GM12801 (cell line): ENCODE measurements around the gene SLC38A3.

Experiments
- TF ChIP-seq, protein P1 (sequence below): IDR thresholded peaks from one replicate; pipeline ENCODE4 v1.5.1; 2011; ENCODE audit warnings: control low read depth; ENCODE audit not compliant: insufficient read length; ENCODE audit errors: extremely low read depth

Gene SLC38A3

DNA sequence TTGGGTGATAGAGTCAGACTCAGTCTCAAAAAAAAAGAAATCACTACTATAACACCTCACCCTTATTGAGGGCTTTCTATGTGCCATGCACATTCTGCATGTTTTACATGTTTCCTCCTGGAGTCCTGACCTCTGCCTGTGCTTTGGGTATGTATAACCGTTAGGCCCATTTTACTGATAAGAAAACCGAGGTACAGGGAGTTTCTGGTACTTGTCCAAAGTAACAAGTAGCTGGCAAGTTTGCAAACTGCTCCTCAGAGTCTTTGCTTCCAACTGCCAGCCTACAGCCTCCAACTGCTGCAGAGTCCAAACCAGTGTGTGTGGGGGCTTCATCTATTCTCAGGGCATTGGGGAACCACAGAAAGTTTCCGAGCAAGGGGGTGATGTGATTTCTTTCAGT lies 27.2 kb downstream of the SLC38A3 start:
- TF ChIP-seq, protein P1, sequence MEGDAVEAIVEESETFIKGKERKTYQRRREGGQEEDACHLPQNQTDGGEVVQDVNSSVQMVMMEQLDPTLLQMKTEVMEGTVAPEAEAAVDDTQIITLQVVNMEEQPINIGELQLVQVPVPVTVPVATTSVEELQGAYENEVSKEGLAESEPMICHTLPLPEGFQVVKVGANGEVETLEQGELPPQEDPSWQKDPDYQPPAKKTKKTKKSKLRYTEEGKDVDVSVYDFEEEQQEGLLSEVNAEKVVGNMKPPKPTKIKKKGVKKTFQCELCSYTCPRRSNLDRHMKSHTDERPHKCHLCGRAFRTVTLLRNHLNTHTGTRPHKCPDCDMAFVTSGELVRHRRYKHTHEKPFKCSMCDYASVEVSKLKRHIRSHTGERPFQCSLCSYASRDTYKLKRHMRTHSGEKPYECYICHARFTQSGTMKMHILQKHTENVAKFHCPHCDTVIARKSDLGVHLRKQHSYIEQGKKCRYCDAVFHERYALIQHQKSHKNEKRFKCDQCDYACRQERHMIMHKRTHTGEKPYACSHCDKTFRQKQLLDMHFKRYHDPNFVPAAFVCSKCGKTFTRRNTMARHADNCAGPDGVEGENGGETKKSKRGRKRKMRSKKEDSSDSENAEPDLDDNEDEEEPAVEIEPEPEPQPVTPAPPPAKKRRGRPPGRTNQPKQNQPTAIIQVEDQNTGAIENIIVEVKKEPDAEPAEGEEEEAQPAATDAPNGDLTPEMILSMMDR = no peak

DNA sequence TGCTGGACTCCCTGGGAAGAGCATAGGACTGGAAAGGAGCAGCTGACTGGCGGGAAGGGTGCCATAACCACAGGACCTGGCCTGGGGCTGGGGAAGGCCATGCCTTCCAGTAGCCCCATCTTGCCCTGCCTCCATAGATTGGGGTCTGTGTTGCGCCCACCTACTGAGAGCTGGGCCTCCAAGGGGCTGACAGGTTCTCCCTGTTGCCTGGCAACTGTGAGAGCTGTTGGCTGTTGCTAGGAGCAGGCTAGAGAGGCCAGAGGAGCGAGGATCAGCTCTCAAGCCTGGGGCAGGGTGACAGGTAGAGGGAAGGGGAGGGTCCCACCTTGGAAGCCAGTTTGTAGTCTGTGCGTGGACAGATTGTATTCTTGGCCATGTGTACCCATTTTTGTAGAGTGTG lies 28.1 kb downstream of the SLC38A3 start:
- TF ChIP-seq, protein P1 = no peak

DNA sequence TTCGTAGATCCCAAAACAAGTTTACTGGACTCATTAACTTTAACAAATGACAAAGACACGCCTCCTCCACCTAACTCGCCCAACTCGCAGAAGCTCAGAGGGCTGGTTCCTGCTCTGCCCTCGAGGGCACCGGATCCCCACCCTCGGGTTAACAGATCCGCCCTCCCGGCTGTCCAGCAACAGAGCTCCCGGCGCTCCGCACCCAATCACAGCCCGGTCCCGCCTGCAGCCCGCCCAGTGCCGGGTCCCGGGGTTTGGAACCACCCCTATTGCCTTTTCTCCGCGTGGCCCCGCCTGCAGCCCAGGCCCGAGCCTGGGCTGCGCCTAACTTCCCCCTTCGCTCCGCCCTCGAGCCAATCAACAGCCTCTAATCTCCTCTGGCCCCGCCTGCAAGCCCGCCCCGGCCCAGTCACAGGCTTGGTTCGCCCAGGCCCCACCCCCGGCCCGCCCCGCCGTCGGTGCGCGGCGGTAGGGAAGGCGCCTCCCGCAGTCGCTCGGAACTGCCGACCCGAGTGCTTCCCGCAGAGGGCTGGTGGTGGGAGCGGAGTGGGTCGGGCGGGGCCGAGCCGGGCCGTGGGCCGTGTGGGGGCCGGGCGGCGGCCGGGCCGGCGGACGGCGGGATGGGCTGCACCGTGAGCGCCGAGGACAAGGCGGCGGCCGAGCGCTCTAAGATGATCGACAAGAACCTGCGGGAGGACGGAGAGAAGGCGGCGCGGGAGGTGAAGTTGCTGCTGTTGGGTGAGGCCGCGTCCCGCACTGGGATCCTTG lies 30.8 kb downstream of the SLC38A3 start, which contains the start of gene GNAI2:
Gene GNAI2 (plus strand): TSS at position 489 of the 768 bp plus-strand sequence. CDS start 132 bp downstream, at position 621.
- TF ChIP-seq, protein P1 = no peak

DNA sequence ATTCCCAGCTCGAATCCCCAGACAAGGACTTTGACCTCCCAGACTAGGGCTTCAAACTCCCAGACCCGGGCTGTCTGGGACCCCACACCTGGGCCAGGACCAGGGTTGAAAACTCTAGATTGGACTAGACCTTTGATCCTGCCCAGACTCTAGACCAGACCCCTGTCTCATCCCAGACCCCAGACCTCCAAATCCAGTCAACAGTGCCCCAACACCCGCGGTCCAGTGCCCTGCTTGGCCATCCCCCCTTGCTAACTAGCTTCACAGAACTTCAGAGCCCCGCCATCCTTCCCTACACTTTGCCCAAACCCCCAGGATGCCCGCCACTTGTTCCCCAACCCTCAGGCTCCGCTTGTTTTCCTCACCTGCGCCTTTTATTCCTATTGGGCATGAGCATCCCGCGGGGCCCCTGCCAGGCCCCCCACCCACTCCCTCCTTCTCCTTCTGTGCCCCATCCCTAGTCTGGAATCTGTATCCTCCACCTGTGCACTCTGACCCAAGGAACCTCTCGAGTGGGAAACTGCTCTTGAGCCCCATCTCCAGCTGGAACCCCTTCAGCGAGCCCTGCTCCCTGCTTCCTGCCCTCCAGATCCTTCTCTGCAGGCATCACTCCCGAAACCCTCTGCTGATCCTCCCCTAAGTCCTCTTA lies 31.5 kb downstream of the SLC38A3 start:
- TF ChIP-seq, protein P1 = no peak

DNA sequence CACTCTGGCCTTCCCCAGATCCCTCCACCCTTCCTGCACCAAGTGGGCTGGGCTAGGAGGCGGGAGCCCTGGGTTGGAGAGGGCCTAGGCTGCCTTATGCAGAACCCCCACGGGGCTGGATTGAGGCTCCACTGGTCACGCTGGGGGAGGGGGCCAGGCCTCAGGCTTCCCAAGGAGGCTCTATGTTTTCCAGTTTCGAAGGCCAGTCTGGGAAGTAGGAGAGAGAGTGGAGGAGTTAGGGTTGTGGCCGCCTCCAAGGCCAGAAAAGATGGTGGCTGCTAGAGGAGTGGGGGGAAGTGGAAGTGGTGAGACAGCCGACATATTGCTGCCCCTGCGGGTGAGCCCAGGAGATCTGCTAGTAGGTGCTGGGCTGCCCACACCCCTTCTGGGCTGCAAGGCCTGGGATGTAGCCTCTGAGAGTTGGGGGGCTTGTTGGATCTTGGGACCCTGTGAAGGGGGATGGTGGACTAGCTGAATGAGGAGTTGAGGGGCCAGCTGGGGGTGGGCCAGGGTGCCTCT lies 32.1 kb downstream of the SLC38A3 start:
- TF ChIP-seq, protein P1 = no peak

DNA sequence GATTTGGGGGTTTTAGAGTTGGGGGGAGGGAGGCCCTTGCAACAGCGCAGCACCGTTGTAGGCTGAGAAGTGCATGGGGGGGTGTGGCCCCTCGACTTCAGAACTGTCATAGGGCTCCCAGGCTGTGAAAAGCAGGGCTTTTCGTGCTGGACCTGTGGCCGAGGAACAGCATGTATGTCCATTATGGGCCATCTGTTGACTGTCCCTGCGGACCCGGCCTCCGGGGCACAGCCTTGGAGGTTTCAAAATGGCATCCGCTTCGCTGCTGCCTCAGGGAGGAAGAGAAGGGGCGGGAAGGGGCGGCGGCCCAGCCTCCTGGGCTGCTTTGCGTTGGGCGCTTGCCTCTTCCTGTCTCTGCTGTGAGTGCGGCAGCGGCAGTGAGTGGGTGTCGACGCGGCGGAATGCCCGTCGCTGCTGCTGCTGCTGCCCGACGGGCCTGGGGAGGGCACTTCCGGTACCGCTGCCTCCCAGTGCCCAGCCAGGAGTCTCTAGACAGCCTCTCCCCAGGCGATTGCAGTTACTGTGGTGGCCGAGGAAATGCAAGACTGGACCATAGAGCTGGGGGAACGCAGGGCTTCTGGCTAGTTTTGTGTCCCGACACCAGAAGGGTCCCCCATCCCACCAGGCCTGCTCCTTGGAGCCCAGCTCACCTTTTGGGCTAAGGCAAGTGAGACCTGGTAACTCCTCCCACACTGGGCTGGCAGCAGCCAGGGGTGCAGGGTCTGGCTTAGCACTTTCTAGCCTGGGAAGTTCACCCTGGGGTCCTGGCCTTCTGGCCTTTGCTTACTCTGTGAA lies 32.9 kb downstream of the SLC38A3 start:
- TF ChIP-seq, protein P1 = no peak

DNA sequence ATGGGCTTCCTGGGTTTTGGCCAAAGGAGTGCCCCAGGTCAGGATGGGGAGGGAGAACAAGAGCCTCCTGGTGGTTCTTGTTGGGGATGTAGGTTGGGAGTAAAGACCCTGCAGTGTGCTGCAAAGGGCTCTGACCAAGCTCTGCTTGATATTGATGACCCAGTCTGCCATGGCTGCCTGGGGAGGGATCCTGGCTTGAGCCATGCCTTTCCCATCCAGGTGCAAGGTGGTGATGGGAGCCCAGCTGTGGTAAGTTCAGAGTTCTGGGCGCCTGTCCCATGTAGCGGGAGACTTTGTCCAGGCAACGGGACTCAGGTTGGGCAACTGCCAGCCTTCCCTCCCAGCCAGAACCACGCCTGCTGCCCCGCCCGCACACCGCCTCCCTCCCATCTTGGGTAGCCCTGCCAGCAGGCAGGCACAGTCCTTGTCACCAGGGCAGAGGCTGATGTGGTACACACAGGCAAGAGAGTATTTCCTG lies 33.5 kb downstream of the SLC38A3 start:
- TF ChIP-seq, protein P1 = no peak
